Measurements from ENCODE around the gene HOMER2.
"Not testable (repeated sequence)": the region's sequence is repeated elsewhere in the genome, so short reads cannot be mapped to it uniquely, and the experiment has no call there.

Gene HOMER2

GRCh38 chr15:82830427-82831173 lies 121.9 kb downstream of the HOMER2 start:
- DNase-seq, result no peak

GRCh38 chr15:82829234-82829633 lies 123.3 kb downstream of the HOMER2 start:
- no peak for DNase-seq

DNA sequence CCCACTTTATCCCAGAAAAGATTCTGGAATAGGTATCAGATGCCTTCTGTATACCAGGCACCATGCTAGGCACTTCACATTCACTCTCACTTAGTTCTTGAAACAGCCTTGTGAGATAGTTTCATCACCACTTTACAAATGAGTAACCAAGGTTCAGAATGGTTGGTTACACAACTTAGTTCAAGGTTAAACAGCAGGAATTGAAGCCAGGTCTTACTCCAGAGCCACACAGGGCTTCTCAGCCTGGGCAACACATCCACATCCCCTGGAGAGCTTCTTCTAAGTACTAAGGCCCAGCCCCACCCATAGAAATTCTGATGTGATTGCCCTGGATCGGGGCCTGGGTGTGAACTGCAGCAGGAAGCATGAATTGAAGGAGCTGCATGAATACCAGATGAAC lies 124.4 kb downstream of the HOMER2 start:
- DNase-seq, result no peak

DNA sequence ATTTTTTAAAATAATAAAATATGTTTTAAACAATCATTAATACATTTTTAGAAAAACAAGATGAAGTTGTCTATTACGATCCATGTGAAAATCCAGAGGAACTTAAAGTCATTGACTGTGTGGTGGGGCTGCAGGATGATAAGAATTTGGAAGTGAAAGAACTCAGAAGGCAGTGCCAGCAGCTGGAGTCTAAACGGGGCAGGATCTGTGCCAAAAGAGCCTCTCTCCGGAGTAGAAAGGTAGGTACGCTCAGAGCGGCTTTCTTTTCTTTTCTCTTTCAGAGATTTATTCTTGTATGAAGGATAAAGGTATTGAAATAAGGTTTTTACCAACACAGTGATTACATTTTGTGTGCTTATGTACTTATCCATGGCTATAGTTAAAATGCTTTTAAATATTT lies 129.5 kb downstream of the HOMER2 start:
- DNase-seq, result no peak

GRCh38 chr15:82821851-82822250 lies 130.7 kb downstream of the HOMER2 start:
- DNase-seq, result not testable (repeated sequence)

DNA sequence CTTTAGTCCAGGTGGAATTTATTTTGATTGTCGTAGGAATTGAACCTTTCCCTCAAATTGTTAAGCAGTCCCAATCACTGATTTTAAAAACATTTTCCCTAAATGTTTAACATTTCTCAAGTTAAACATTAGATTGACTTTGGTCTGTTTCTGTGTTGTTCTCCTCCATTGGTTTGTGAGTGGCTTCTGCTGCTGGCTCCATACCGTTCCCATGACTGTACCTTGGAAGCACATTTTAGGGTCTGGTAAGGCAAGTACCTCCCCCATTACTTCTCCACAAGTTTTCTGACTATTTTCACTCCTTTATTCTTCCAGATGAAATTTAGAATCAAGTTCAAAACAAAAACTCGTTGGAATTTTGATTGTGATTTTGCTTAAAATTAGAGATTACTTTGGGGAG lies 131.1 kb downstream of the HOMER2 start:
- DNase-seq, result not testable (repeated sequence)

- no peak for DNase-seq
These were observed 132.4 kb downstream of the HOMER2 start for GRCh38 chr15:82820128-82820527.

- DNase-seq, result no peak
These were observed 139.5 kb downstream of the HOMER2 start for GRCh38 chr15:82812994-82813393.

DNA sequence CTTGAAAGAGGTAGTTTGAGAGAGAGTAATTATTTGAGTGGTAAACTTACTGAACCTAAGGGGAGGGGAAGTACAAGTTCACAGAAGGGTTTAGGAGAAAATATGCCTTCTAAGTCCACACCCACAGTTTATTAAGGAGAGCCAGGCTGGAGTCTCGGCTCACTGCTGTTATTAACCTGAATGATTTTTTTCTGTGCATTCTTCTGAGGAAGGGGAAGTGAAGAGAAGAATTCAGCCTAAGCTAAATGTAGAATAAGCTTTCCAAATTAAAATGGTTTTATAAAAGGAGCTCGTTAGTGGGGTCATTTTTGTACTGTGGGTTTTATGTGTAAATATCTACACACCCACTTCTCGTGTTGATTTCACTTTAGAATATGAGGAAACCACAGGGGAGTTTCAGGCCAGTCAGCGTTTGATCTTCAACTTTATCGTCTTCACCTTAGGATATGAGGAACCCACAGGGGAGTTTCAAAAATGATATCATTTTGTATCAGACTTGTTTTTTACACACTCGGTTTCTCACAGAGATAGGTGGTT lies 141.6 kb downstream of the HOMER2 start:
- DNase-seq, result no peak

DNA sequence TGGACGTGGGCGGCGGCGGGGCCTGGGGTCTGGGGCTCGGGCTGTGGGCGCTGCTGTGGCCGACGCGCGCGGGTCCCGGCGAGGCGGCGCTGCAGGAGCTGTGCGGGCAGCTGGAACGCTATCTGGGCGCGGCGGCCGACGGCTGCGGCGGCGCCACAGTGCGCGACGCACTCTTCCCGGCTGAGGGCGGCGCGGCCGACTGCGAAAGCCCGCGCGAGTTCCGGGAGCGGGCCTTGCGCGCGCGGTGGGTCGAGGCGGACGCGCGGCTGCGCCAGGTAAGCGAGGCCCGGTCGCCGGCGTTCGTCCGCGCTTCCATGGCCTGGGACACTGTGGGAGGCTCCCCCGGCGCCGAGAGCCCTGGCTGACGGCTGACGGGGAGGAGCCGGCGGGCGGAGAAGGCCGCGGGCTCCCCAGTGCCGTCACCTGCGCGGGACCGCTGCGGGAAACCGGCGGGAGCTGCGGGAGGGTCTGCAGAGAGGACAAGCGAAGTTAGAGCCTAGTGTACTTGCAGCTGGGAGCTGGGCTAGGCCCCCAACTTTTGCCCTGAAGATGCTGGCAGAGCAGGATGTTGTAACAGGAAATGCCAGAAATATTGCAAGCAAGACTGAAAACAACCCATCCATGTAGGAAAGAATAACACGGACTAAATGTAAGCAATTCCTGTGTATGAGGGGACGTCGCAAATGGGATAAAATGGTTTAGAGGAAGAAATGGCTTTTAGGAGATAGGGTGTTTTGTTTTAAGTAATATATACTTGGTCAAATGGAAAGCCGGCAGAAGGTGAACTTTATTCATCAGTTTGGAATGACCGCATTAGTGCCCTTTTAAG lies 142.2 kb downstream of the HOMER2 start:
- DNase-seq, result peak; percentile 64

- peak; percentile 92 for DNase-seq
These were observed 143.0 kb downstream of the HOMER2 start, which contains the start of gene WHAMM for GRCh38 chr15:82809308-82810060. Gene WHAMM (plus strand): TSS chr15:82809628. CDS start chr15:82809727, 99 bp downstream.

DNA sequence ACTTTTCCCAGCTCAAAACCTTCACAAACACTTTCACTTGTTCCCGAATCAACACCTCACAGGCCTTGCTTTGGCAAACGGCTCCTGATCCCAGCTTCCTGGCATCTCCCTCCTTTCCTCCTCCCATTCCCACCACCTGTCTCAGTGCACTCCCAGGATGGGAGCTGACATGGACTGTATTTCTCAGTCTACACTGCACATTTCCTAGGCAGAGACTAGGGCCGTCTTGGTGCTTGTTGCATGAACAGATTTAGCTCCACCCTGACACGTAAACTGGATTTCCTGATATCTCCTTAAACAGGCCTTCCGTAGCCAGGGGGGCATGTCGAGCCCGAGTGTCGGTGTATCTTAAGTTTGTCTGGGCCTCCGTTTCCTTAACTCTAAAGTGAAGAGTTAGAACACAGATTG lies 143.9 kb downstream of the HOMER2 start:
- no peak for DNase-seq

DNA sequence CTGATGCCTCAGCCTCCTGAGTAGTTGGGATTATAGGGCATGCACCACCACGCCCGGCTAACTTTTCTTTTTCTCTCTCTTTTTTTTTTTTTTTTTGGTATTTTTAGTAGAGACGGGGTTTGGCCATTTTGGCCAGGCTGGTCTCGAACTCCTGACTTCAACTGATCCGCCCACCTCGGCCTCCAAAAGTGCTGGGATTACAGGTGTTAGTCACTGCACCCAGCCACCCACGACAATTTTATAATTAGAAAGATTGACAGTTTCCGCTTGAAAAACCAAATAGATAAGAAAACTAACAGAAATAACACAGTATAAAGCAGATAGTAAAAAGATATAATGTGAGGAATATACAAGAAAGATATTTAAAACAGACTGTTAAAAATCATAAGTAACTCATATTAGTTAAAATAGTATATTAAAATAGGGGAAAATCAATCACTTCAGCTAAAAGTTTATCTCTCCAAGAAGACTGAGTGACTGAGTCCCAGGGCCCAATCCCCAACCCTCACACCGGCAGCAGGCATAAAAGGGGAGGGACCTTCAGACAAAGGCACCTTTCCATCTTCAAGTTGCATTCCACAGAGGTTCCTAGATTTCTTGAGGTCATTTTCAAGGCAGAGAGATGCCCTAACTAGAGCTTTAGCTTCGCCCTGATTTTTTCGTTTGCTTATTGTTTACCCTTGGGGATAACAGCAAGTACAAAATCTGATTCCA lies 144.4 kb downstream of the HOMER2 start:
- DNase-seq, result no peak

DNA sequence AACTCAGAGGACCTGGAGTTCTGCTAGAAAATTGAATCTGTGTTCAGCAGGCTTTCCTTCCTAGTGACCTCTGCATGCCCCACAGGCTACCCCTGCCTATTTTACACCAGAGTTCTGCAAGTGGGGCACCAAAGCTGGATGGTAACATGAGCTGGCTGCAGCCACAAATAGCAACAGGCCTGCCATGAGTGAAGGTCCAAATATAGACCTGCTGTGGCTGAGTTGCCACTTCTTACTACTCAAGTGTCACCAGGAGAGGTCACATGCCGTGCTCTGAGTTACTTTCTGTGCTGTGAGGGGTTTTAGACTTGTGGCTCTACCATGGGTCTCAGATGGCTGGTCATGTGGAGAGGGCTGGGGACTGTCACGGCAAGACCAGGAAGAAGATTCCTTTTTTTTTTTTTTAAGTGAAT lies 146.5 kb downstream of the HOMER2 start, which contains the start of gene FSD2:
Gene FSD2 (minus strand): TSS at position 76 of the 413 bp plus-strand sequence. CDS start 18,679 bp downstream, outside the sequence.
- no peak for DNase-seq

DNA sequence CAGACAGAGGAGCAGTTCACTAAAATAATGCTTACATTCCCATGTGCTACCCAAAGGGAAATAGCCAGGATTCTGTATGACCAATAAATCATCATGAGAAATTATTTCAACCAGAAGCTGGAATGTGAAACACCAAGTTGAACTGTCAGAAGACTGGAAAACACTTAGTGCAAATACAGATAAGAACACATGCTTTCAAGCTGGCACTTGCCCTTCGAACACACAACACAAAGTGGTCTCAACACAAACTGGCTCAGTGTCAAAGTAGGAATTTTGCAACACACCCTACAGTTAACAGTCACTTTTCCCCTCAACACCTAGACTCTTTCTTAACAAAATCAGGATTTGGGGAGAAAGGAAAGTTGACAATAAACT lies 148.0 kb downstream of the HOMER2 start:
- no peak for DNase-seq

GRCh38 chr15:82803793-82804574 lies 148.5 kb downstream of the HOMER2 start:
- DNase-seq, result no peak

- DNase-seq, result no peak
These were observed 150.0 kb downstream of the HOMER2 start for GRCh38 chr15:82802497-82802896.

- no peak for DNase-seq
These were observed 153.2 kb downstream of the HOMER2 start for GRCh38 chr15:82799183-82799841.

All from activated CD8-positive, alpha-beta memory T cell treated with anti-CD3 and anti-CD28 coated beads, Interleukin-2, amount 50 U/mL, for 48 hours (primary cell).